H9 (cell line): ENCODE measurements around the gene SETD5. TPM values are rescaled to one million over a fixed set of nuclear protein-coding genes. Genes with fewer than 3 reads are reported as not detected.

Source experiments
- DNase-seq: peaks from one replicate; pipeline ENCODE4 v3.0.0-alpha.2; 2017
- H2AFZ ChIP-seq: one replicate; pipeline ENCODE4 v1.6.1; 2013; ENCODE audit warnings: mild to moderate bottlenecking, low read length, control low read depth, moderate library complexity
- H2AK5ac ChIP-seq: 2 replicates; pipeline ENCODE4 v1.6.1; 2013; ENCODE audit warnings: low read length, control low read depth, mixed read lengths; ENCODE audit not compliant: insufficient read length
- H2BK120ac ChIP-seq: one replicate; pipeline ENCODE4 v1.6.1; 2013; ENCODE audit warnings: low read depth, mild to moderate bottlenecking, low read length, control low read depth, inconsistent platforms; ENCODE audit not compliant: poor library complexity, severe bottlenecking
- H2BK12ac ChIP-seq: 2 replicates; pipeline ENCODE4 v1.6.1; 2013; ENCODE audit warnings: low read length, control low read depth, mixed read lengths, low read depth; ENCODE audit not compliant: insufficient read length
- H2BK15ac ChIP-seq: 2 replicates; pipeline ENCODE4 v1.6.1; 2013; ENCODE audit warnings: low read depth, low read length, control low read depth
- H2BK20ac ChIP-seq: one replicate; pipeline ENCODE4 v1.6.1; 2013; ENCODE audit warnings: low read depth, mild to moderate bottlenecking, low read length, control low read depth, inconsistent platforms; ENCODE audit not compliant: poor library complexity, severe bottlenecking
- H2BK5ac ChIP-seq: 2 replicates; pipeline ENCODE4 v1.6.1; 2013; ENCODE audit warnings: low read length, control low read depth, mixed read lengths; ENCODE audit not compliant: insufficient read length
- H3K14ac ChIP-seq: 2 replicates; pipeline ENCODE4 v1.6.1; 2013; ENCODE audit warnings: low read length, control low read depth; ENCODE audit not compliant: insufficient read depth
- H3K18ac ChIP-seq: 2 replicates; pipeline ENCODE4 v1.6.1; 2013; ENCODE audit warnings: low read depth, mild to moderate bottlenecking, mixed read lengths, low read length, control low read depth; ENCODE audit not compliant: insufficient read length
- H3K23ac ChIP-seq: 2 replicates; pipeline ENCODE4 v1.6.1; 2013; ENCODE audit warnings: low read length, control low read depth, mixed read lengths, low read depth; ENCODE audit not compliant: insufficient read length
- H3K23me2 ChIP-seq: 2 replicates; pipeline ENCODE4 v1.6.1; 2013; ENCODE audit warnings: low read depth, mild to moderate bottlenecking, mixed read lengths, low read length, control low read depth; ENCODE audit not compliant: insufficient read length, poor library complexity, severe bottlenecking
- H3K27ac ChIP-seq: 2 replicates; pipeline ENCODE4 v1.5.1; 2013; ENCODE audit warnings: low read length, control low read depth, mixed read lengths, low read depth; ENCODE audit not compliant: insufficient read length
- H3K27me3 ChIP-seq: 2 replicates; pipeline ENCODE4 v1.6.1; 2013; ENCODE audit warnings: low read length, control low read depth, inconsistent platforms; ENCODE audit not compliant: insufficient read depth
- H3K4ac ChIP-seq: 2 replicates; pipeline ENCODE4 v1.6.1; 2013; ENCODE audit warnings: low read depth, mild to moderate bottlenecking, control low read depth, inconsistent platforms, low read length, moderate library complexity
- H3K4me1 ChIP-seq: 2 replicates; pipeline ENCODE4 v1.6.1; 2013; ENCODE audit warnings: low read length, control low read depth, inconsistent platforms; ENCODE audit not compliant: insufficient read depth
- H3K4me2 ChIP-seq: 2 replicates; pipeline ENCODE4 v1.6.1; 2013; ENCODE audit warnings: low read length, control low read depth, mixed read lengths; ENCODE audit not compliant: insufficient read length, insufficient read depth
- H3K56ac ChIP-seq: 2 replicates; pipeline ENCODE4 v1.6.1; 2013; ENCODE audit warnings: low read depth, mild to moderate bottlenecking, mixed read lengths, low read length, control low read depth; ENCODE audit not compliant: insufficient read length
- H3K79me1 ChIP-seq: 2 replicates; pipeline ENCODE4 v1.6.1; 2013; ENCODE audit warnings: low read depth, mild to moderate bottlenecking, moderate library complexity, low read length, control low read depth, inconsistent platforms; ENCODE audit not compliant: insufficient read depth, poor library complexity, severe bottlenecking
- H3K79me2 ChIP-seq: 2 replicates; pipeline ENCODE4 v1.6.1; 2013; ENCODE audit warnings: low read length, control low read depth, inconsistent platforms; ENCODE audit not compliant: insufficient read depth
- H3K9ac ChIP-seq: 2 replicates; pipeline ENCODE4 v1.6.1; 2013; ENCODE audit warnings: low read length, control low read depth, mixed read lengths; ENCODE audit not compliant: insufficient read length; ENCODE audit errors: extremely low read depth
- H3K9me3 ChIP-seq: one replicate; pipeline ENCODE4 v1.6.1; 2013; ENCODE audit warnings: low read depth, low read length, inconsistent platforms; ENCODE audit not compliant: control insufficient read depth
- H3T11ph ChIP-seq: one replicate; pipeline ENCODE4 v1.6.1; 2013; ENCODE audit warnings: mild to moderate bottlenecking, low read length, control low read depth, inconsistent platforms
- H4K20me1 ChIP-seq: one replicate; pipeline ENCODE4 v1.6.1; 2013; ENCODE audit not compliant: control insufficient read depth, insufficient read length, insufficient read depth
- H4K5ac ChIP-seq: 2 replicates; pipeline ENCODE4 v1.6.1; 2013; ENCODE audit warnings: low read depth, mild to moderate bottlenecking, mixed read lengths, low read length, control low read depth; ENCODE audit not compliant: insufficient read length
- H4K8ac ChIP-seq: replicated peaks from 2 replicates; pipeline ENCODE4 v1.6.1; 2013; ENCODE audit warnings: low read length, control low read depth, mixed read lengths, low read depth; ENCODE audit not compliant: insufficient read length
- H4K91ac ChIP-seq: 2 replicates; pipeline ENCODE4 v1.6.1; 2013; ENCODE audit warnings: low read depth, mild to moderate bottlenecking, moderate library complexity, mixed read lengths, low read length, control low read depth; ENCODE audit not compliant: insufficient read length
- H3K27ac Mint-ChIP-seq, 3 experiments: 2 replicates in 2 of 3; 3 replicates in 1 of 3; pipeline ENCODE4 v1.8.0; 2020 to 2021; ENCODE audit warnings: mixed read lengths in 3 of 3, mild to moderate bottlenecking in 1 of 3, moderate library complexity in 1 of 3
- H3K27me3 Mint-ChIP-seq: 2 replicates; pipeline ENCODE4 v1.8.0; 2021; ENCODE audit warnings: low read depth, mild to moderate bottlenecking, moderate library complexity, mixed read lengths
- H3K36me3 Mint-ChIP-seq, 3 experiments: 2 replicates in 2 of 3; 3 replicates in 1 of 3; pipeline ENCODE4 v1.8.0; 2020 to 2021; ENCODE audit warnings: low read depth in 3 of 3, mixed read lengths in 3 of 3; ENCODE audit not compliant: insufficient read depth in 1 of 3
- H3K4me1 Mint-ChIP-seq, 2 experiments: 2 replicates each; pipeline ENCODE4 v1.8.0; 2020; ENCODE audit warnings: mixed read lengths in 2 of 2
- H3K4me3 Mint-ChIP-seq, 2 experiments: 2 replicates in 1 of 2; 3 replicates in 1 of 2; pipeline ENCODE4 v1.8.0; 2020 to 2021; ENCODE audit warnings: mild to moderate bottlenecking in 2 of 2, mixed read lengths in 2 of 2, moderate library complexity in 1 of 2
- H3K9me3 Mint-ChIP-seq, 2 experiments: 2 replicates in 1 of 2; 3 replicates in 1 of 2; pipeline ENCODE4 v1.8.0; 2020; ENCODE audit warnings: mild to moderate bottlenecking in 2 of 2, mixed read lengths in 2 of 2, moderate library complexity in 1 of 2
- CTCF ChIP-seq: fragments of 200-600 bp; sonication (generic); conservative IDR thresholded peaks from 3 replicates; pipeline ENCODE4 v1.8.0; 2021; ENCODE audit warnings: antibody characterized with exemption, mild to moderate bottlenecking
- WGBS: extraction: QIAGEN DNeasy Blood & Tissue Kit; methylation state at CpG from one replicate; pipeline ENCODE4 v1.1.7; 2013; ENCODE audit warnings: missing lambda C conversion rate, low lambda C conversion rate, mixed read lengths; ENCODE audit not compliant: insufficient read length; ENCODE audit errors: extremely low coverage; 5-methylcytosine and 5-hydroxymethylcytosine counted together
- total RNA-seq: library from RNA; stranded (reverse); gene quantifications from 2 replicates; pipeline ENCODE4 v1.2.1, GENCODE V29; 2021

SETD5 gene
- total RNA-seq, 1 experiment from 2014 or later, result 207 TPM

DNA sequence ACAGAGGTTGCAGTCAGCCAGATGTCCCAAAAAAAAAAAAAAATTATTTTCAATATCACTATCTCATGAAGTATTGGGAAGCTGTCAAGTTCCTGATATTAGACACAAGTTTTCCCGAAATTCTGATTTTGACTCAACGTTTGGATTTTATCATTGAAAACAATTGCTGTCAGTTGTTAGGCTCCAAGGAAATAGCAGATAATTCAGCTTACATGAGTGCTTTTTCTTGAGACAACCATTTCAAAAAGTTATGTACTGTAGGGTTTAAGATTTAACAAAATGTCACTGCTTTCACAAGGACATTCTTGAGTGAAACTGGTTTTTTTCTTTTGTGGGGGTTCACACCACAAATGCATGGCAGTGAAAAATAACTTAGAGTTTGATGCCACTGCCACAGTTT lies 9.3 kb upstream of the SETD5 start:
- Mint-ChIP-seq H3K27me3 (no peaks in the 10 kb centered on the region), H3K4me1 (peaks cover 3 to 4% of the 10 kb centered on the region in 2 experiments; a peak in 3 of 4 replicates), H3K27ac (no peak overlapping the region), H3K4me3 (no peak overlapping the region), H3K9me3 (no peaks in the 10 kb centered on the region), H3K36me3 (peaks cover 34 to 90% (median 88%) of the 10 kb centered on the region in 3 experiments)
- Histone ChIP-seq H4K5ac (no peak overlapping the region), H3K79me2 (peaks cover 10% of the 10 kb centered on the region; the same call in 1 of the 2 replicates), H3K14ac (no peak overlapping the region), H3K79me1 (no peaks in the 10 kb centered on the region), H4K91ac (no peak overlapping the region), H3K27ac (no peak overlapping the region), H3K56ac (no peak overlapping the region), H4K20me1 (no peaks in the 10 kb centered on the region), H3K18ac (no peak overlapping the region), H4K8ac (no peak overlapping the region), H2AFZ (no peak overlapping the region), H2BK20ac (no peak overlapping the region), H2BK120ac (no peak overlapping the region), H3K4me2 (no peak overlapping the region), H3K4me1 (no peaks in the 10 kb centered on the region), H3T11ph (no peak overlapping the region), H2BK5ac (no peak overlapping the region), H2BK12ac (no peak overlapping the region), H3K4ac (no peak overlapping the region), H3K9ac (no peak overlapping the region), H3K9me3 (no peaks in the 10 kb centered on the region), H3K23ac (no peak overlapping the region), H2BK15ac (no peak overlapping the region), H3K23me2 (no peaks in the 10 kb centered on the region), H3K27me3 (no peaks in the 10 kb centered on the region), H2AK5ac (no peak overlapping the region)
- no CpG with 5 or more reads among the region's 2 CpGs for WGBS
- DNase-seq, result no peak
- no peak for TF ChIP-seq CTCF
